ENCODE results near the gene ZNF576.

Gene ZNF576

DNA sequence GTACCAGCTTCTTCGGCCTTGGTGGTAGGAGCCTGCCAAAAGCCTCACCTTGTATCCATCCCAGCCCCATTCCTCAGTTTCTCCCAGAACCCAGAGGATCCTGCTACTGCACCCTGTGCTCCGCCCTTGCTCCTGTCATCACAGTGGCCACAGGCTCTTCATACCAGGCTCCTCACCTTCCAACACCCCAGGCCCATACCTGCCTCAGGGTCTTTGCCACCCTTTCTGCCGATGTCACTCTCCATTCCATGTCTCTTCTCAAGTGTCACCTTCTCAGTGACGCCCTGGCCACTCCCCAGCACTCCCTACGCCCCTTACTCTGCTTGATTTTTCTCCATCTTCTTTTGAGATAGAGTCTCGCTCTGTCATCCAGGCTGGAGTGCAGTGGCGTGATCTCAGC, 13.5 kb downstream of the ZNF576 start:
- H3K36me3 ChIP-seq (ENCODE audit: control insufficient read depth, insufficient read depth, low read length), result no peaks in the 10 kb centered on the region
- no peak overlapping the region for H3K4me3 ChIP-seq (ENCODE audit: low read depth, low read length)
- no peak overlapping the region for H3K9ac ChIP-seq (ENCODE audit: low read depth, low read length)
- no peaks in the 10 kb centered on the region for H3K9me3 ChIP-seq (ENCODE audit: control insufficient read depth, insufficient read depth, low read length)
- no peaks in the 10 kb centered on the region for H3K27me3 ChIP-seq (ENCODE audit: control insufficient read depth, insufficient read depth, low read length)
- no peaks in the 10 kb centered on the region for H3K4me1 ChIP-seq (ENCODE audit: control insufficient read depth, insufficient read depth, low read length)

DNA sequence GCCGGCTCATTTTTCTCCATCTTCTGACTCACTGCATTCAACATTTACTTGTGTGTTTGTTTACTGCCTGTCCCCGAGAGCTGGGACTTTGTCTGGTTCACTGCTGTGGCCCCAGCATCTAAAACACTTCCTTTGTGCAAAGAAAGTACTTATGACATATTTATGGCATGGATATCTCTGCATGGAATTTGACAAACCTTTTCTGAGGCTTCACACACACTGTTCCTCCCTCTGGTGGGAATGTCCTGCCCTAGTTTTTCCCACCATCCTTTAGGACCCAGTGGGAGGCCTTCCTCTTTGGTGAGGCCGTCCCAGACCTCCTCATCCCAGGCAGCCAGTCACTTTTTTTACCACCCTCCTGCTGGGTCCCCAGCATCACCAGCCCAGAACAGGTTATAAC, 14.1 kb downstream of the ZNF576 start:
- H3K36me3 ChIP-seq (ENCODE audit: control insufficient read depth, insufficient read depth, low read length), result no peaks in the 10 kb centered on the region

DNA sequence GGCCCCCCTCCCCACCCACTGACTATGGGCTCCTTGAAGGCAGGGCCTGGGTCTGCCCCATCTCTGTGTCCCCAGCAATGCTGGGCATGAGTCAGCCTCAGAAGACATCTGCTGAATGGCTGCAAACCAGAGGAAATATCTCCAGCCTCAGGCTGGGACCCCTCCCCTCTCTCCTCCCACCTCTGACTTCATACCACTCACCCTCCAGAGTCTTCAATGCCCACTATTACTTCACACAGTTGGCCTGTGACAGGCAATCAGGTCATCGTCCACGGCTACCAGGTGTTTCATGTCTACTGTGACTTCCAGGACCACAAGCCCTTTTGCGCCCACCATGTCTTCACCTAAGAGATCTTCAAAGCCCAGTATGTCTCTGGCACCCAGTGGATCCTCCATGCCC, 15.4 kb downstream of the ZNF576 start, which contains the start of gene SRRM5:
TSS of gene SRRM5 (plus strand) at position 301 of the 400 bp plus-strand sequence. CDS start at position 335, 34 bp downstream.
- H3K4me3 ChIP-seq (ENCODE audit: low read depth, low read length), result no peak within 1 kb of the TSS
- no peaks in the 10 kb centered on the region for H3K27me3 ChIP-seq (ENCODE audit: control insufficient read depth, insufficient read depth, low read length)
- H3K9me3 ChIP-seq (ENCODE audit: control insufficient read depth, insufficient read depth, low read length), result no peaks in the 10 kb centered on the region
- no peak within 1 kb of the TSS for H3K9ac ChIP-seq (ENCODE audit: low read depth, low read length)
- no peaks in the 10 kb centered on the region for H3K4me1 ChIP-seq (ENCODE audit: control insufficient read depth, insufficient read depth, low read length)
- H3K36me3 ChIP-seq (ENCODE audit: control insufficient read depth, insufficient read depth, low read length), result no peaks in the 10 kb centered on the region

More for the DNA sequence above, 14.1 kb downstream of the ZNF576 start:
- Histone ChIP-seq H3K9ac (ENCODE audit: low read depth, low read length) (no peak overlapping the region), H3K4me3 (ENCODE audit: low read depth, low read length) (no peak overlapping the region), H3K27me3 (ENCODE audit: control insufficient read depth, insufficient read depth, low read length) (no peaks in the 10 kb centered on the region), H3K4me1 (ENCODE audit: control insufficient read depth, insufficient read depth, low read length) (no peaks in the 10 kb centered on the region), H3K9me3 (ENCODE audit: control insufficient read depth, insufficient read depth, low read length) (no peaks in the 10 kb centered on the region)

DNA sequence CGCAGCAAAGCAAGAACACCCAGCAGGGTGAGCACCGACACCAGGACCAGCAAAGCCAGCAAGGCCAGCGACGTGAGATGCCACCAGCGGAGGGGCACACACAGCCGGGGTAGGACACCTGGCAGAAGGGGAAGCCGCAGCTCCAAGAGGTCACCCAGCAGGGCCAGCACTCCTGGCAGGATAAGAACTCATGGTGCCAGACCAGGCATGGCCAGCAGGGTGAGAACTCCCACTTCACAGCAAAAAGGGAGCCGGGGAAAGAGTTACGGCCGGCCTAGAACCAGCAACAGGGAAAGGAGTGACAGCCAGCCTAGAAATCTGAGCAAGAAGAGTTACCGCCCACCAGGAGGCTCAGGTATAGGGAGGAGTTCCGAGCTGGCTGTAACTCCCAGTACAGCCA, 16.0 kb downstream of the ZNF576 start:
- H3K9me3 ChIP-seq (ENCODE audit: control insufficient read depth, insufficient read depth, low read length), result no peaks in the 10 kb centered on the region
- no peak overlapping the region for H3K9ac ChIP-seq (ENCODE audit: low read depth, low read length)
- H3K36me3 ChIP-seq (ENCODE audit: control insufficient read depth, insufficient read depth, low read length), result no peaks in the 10 kb centered on the region
- H3K4me3 ChIP-seq (ENCODE audit: low read depth, low read length), result no peak overlapping the region
- H3K4me1 ChIP-seq (ENCODE audit: control insufficient read depth, insufficient read depth, low read length), result no peaks in the 10 kb centered on the region
- no peaks in the 10 kb centered on the region for H3K27me3 ChIP-seq (ENCODE audit: control insufficient read depth, insufficient read depth, low read length)

DNA sequence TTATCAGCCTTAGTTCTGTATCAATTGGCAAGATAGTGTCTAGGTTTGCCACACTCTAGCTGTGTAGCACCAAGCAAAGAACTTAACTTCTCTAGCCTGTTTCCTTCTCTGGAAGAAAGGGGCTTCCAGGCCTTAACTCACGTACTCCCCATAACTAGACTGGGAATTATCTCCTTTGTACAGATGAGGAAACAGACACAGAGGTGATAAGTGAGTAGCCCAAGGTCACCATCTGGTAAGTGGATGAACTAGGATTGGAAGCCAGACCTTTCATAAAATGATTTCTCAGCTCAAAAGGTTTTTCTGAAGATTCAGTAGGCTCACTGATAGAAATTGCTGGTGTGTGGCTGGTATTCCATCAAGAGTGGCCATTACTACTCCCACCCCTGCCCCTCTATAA, 19.9 kb downstream of the ZNF576 start:
- Histone ChIP-seq H3K4me1 (ENCODE audit: control insufficient read depth, insufficient read depth, low read length) (peaks cover 6% of the 10 kb centered on the region), H3K9me3 (ENCODE audit: control insufficient read depth, insufficient read depth, low read length) (no peaks in the 10 kb centered on the region), H3K9ac (ENCODE audit: low read depth, low read length) (no peak overlapping the region)

DNA sequence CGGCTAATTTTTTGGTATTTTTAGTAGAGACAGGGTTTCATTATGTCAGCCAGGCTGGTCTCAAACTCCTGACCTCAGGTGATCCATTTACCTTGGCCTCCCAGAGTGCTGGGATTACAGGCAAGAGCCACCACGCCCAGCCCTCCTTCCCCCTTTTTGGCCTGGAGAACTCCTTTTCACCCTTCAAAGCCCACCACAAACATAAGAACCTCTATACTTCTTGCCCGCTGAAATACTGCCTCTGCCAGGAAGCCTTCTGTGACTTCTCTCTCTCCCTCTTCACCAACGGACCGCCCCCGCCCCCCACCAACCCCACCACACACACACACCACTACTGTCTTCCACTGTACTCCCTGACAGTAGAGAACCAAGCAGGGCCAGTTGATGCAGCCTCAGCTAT, 20.6 kb downstream of the ZNF576 start:
- Histone ChIP-seq H3K27me3 (ENCODE audit: control insufficient read depth, insufficient read depth, low read length) (no peaks in the 10 kb centered on the region), H3K36me3 (ENCODE audit: control insufficient read depth, insufficient read depth, low read length) (no peaks in the 10 kb centered on the region), H3K4me3 (ENCODE audit: low read depth, low read length) (no peak overlapping the region), H3K9me3 (ENCODE audit: control insufficient read depth, insufficient read depth, low read length) (no peaks in the 10 kb centered on the region), H3K9ac (ENCODE audit: low read depth, low read length) (no peak overlapping the region), H3K4me1 (ENCODE audit: control insufficient read depth, insufficient read depth, low read length) (peaks cover 6% of the 10 kb centered on the region)

More for the DNA sequence above, 19.9 kb downstream of the ZNF576 start:
- H3K4me3 ChIP-seq (ENCODE audit: low read depth, low read length), result no peak overlapping the region
- no peaks in the 10 kb centered on the region for H3K36me3 ChIP-seq (ENCODE audit: control insufficient read depth, insufficient read depth, low read length)
- no peaks in the 10 kb centered on the region for H3K27me3 ChIP-seq (ENCODE audit: control insufficient read depth, insufficient read depth, low read length)

DNA sequence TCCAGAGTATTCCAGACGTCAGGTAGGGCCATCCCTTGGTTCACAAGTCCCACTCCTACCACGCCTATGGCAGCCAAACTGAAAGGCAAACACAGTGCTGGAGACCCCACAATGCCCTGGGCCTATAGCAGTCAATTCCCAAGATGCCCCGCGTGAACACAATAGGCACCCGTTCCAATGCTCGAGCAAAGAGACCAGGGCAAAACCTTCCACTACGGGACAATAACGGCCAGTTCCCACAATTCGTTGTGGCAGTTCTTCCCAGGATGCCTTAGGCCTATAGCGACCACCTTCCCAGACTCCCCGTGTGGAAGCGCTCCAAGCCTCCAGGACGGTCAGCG, 22.5 kb downstream of the ZNF576 start:
- no peaks in the 10 kb centered on the region for H3K36me3 ChIP-seq (ENCODE audit: control insufficient read depth, insufficient read depth, low read length)
- peak overlapping the region; percentile 78 for H3K4me3 ChIP-seq (ENCODE audit: low read depth, low read length)
- peaks cover 6% of the 10 kb centered on the region for H3K4me1 ChIP-seq (ENCODE audit: control insufficient read depth, insufficient read depth, low read length)
- peak overlapping the region; percentile 91 for H3K9ac ChIP-seq (ENCODE audit: low read depth, low read length)
- no peaks in the 10 kb centered on the region for H3K9me3 ChIP-seq (ENCODE audit: control insufficient read depth, insufficient read depth, low read length)
- H3K27me3 ChIP-seq (ENCODE audit: control insufficient read depth, insufficient read depth, low read length), result no peaks in the 10 kb centered on the region

DNA sequence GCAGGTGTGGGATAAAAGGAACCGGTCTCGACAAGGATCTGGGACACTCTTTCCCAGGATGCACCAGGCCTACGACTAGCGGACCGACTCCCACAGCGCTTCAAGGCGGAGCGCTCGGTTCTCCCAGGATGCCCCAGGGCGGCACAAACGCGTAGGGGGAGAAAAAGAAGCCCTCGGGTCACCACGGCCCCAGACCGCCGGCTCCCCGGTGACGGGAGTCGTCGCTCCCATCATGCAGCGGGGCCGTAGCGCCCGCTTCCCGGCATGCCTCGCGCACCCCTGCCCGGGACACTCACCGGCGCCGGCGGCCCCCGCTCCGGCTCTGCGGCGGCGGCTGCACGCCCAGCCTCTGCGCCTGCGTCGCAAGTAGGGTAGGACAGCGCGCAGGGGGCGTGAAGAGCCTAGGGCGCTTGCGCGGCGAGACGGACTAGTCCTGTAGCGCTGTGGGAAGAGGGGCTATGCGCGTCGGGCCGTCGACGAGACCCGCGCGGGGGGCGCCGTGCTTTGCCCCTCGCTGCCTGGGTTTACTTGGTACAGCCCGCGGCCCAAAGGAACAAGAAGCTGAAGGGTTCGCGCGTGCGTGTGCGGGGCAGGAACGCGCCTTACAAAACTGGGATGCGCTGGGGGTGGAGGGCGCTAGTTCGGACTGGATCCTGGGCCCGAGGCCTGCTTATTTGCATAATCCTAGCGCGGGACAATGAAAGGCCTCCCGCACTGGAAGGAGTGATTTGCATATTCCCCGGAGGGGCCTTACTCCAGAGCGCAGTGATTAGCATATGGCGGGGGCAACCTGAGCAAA, 23.1 kb downstream of the ZNF576 start, which contains the start of gene ZNF428:
TSS of gene ZNF428 (minus strand) at position 368 of the 799 bp plus-strand sequence. CDS start 5,325 bp downstream, outside the sequence.
- Histone ChIP-seq H3K27me3 (ENCODE audit: control insufficient read depth, insufficient read depth, low read length) (no peaks in the 10 kb centered on the region), H3K36me3 (ENCODE audit: control insufficient read depth, insufficient read depth, low read length) (no peaks in the 10 kb centered on the region), H3K9ac (ENCODE audit: low read depth, low read length) (peak within 1 kb of the TSS; percentile 91), H3K9me3 (ENCODE audit: control insufficient read depth, insufficient read depth, low read length) (no peaks in the 10 kb centered on the region), H3K4me1 (ENCODE audit: control insufficient read depth, insufficient read depth, low read length) (peaks cover 8% of the 10 kb centered on the region), H3K4me3 (ENCODE audit: low read depth, low read length) (peak within 1 kb of the TSS; percentile 78)

DNA sequence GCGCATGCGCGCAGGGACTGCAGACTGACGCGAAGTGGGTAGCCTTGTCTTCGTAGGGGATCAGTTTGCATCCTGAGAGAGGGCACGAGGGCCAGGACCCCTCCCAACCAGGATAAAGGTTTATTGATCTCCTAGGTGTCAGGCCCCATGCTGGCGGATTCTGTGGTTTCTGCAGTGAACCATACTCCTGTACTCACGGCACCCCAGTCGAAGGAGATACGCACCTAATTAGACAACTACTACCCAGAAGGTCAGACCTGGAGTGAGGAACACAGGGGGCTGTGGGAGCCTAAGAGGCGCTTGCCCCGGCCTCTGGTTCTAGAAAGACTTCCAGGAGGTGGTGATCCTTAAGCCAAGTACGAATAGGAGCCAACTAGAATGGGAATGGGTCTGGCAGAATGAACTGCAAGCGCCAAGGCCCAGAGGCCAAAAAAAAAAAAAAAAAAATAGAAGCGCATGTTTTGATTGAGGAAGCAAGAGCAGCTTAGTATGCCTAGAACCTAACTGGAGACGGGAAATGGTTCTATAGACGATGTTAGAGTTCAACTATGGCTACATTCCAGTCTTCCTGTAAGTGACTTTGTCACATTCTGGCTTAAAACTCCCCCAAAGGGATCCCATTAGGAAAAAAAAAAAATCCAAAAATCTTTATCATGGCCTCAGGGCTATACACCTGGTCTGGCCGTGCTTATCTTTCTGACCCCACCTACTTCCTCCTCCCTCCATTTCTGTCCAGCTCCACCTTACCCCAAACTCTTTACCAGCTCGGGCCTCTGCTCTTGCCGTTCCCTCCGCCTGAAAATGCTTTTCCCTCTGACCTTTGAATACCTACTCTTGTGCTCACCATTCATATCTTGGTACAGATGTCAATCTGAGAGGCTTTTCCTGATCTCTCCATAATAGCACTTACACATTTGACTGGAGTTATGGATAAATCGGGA, 23.9 kb downstream of the ZNF576 start:
- H3K9ac ChIP-seq (ENCODE audit: low read depth, low read length), result peak overlapping the region; percentile 14
- H3K4me3 ChIP-seq (ENCODE audit: low read depth, low read length), result peak overlapping the region; percentile 78
- H3K36me3 ChIP-seq (ENCODE audit: control insufficient read depth, insufficient read depth, low read length), result no peaks in the 10 kb centered on the region
- H3K27me3 ChIP-seq (ENCODE audit: control insufficient read depth, insufficient read depth, low read length), result no peaks in the 10 kb centered on the region
- H3K4me1 ChIP-seq (ENCODE audit: control insufficient read depth, insufficient read depth, low read length), result peaks cover 11% of the 10 kb centered on the region
- H3K9me3 ChIP-seq (ENCODE audit: control insufficient read depth, insufficient read depth, low read length), result no peaks in the 10 kb centered on the region

DNA sequence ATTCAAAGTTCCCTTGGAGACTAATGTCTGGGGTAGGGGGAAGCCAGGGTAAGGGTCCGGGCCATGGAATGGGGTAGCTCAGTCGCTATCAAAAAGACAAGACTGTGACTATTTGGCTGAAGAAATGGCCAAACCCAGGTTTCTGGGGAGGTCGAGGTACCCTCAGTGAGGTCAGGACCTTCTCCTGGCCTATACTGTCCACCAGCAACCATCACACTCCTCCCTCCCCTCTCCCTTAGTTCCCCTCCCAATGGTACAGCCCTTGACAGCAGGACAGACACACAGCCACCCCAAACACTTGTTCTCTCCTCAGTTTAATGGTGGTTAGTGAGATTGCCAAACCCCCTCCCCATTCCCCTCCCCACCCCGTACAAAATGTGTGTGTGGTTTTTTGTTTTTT, 25.7 kb downstream of the ZNF576 start:
- Histone ChIP-seq H3K9me3 (ENCODE audit: control insufficient read depth, insufficient read depth, low read length) (no peaks in the 10 kb centered on the region), H3K27me3 (ENCODE audit: control insufficient read depth, insufficient read depth, low read length) (peaks cover 13% of the 10 kb centered on the region), H3K4me3 (ENCODE audit: low read depth, low read length) (no peak overlapping the region), H3K9ac (ENCODE audit: low read depth, low read length) (no peak overlapping the region), H3K4me1 (ENCODE audit: control insufficient read depth, insufficient read depth, low read length) (peaks cover 11% of the 10 kb centered on the region), H3K36me3 (ENCODE audit: control insufficient read depth, insufficient read depth, low read length) (no peaks in the 10 kb centered on the region)

DNA sequence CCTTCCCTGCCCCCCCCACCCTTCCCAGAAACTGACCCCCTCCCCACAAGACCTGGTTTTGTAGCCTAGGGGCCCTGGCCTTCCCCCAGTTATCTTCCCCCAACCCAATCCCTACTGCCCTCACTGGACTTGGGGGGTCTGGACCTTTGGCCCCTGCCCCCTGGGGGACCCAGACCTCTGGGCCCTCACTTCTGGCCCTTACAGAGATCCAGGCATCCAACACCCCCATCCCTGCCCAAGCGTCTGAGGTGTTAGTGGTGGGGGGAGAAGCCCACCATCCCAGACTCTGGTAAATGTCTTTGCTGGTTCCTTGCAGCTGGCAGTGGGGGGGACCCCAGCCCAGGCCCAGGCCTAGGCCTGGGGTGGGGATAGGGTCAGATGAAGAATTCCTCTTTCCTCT, 26.6 kb downstream of the ZNF576 start:
- peaks cover 21% of the 10 kb centered on the region for H3K27me3 ChIP-seq (ENCODE audit: control insufficient read depth, insufficient read depth, low read length)
- no peak overlapping the region for H3K9ac ChIP-seq (ENCODE audit: low read depth, low read length)
- H3K4me1 ChIP-seq (ENCODE audit: control insufficient read depth, insufficient read depth, low read length), result peaks cover 11% of the 10 kb centered on the region
- H3K9me3 ChIP-seq (ENCODE audit: control insufficient read depth, insufficient read depth, low read length), result no peaks in the 10 kb centered on the region
- H3K4me3 ChIP-seq (ENCODE audit: low read depth, low read length), result no peak overlapping the region
- no peaks in the 10 kb centered on the region for H3K36me3 ChIP-seq (ENCODE audit: control insufficient read depth, insufficient read depth, low read length)
